Body of pancreas (tissue), 4 donors: Measurements from ENCODE around the gene ADGRE3. TPM values are rescaled to one million over a fixed set of nuclear protein-coding genes. Genes with fewer than 3 reads are reported as not detected.

ENCODE experiments used
- ATAC-seq: fragments of 150-250 bp; one replicate; pipeline ENCODE4 v1.9.1; 2016
- DNase-seq, 4 donors: peaks; one replicate each; pipeline ENCODE4 v3.0.0-alpha.2; 2019
- H3K27ac ChIP-seq, 4 donors: fragments of 200-600 bp; sonication (generic); 1 replicate in 3 of 4; 2 replicates in 1 of 4; pipeline versions ENCODE4 v1.5.1 to v1.6.1; 2016 to 2019; ENCODE audit warnings: mild to moderate bottlenecking in 1 of 4, mixed read lengths in 1 of 4, moderate library complexity in 1 of 4
- H3K27me3 ChIP-seq, 2 donors: fragments of 200-600 bp; sonication (generic); one replicate each; pipeline ENCODE4 v1.6.0; 2016; ENCODE audit warnings: mild to moderate bottlenecking in 1 of 2
- H3K36me3 ChIP-seq, 2 donors: fragments of 200-600 bp; sonication (generic); replicated peaks in 1 of 2; 2 replicates each; pipeline ENCODE4 v1.5.1; 2016; ENCODE audit warnings: low read depth in 2 of 2; ENCODE audit not compliant: insufficient read depth in 1 of 2
- H3K4me1 ChIP-seq: fragments of 200-600 bp; sonication (generic); one replicate; pipeline ENCODE4 v1.6.0; 2016
- H3K4me3 ChIP-seq, 2 donors: fragments of 200-600 bp; sonication (generic); 1 replicate in 1 of 2; 2 replicates in 1 of 2; pipeline ENCODE4 v1.5.1; 2016 to 2019
- H3K9me3 ChIP-seq, 3 donors: fragments of 200-600 bp; sonication (generic); 1 replicate in 2 of 3; 2 replicates in 1 of 3; pipeline ENCODE4 v1.5.1; 2016
- POLR2A ChIP-seq, 3 donors: fragments of 450-650 bp; IDR thresholded peaks; one replicate each; pipeline ENCODE4 v1.6.1; 2016; ENCODE audit warnings: antibody characterized with exemption in 3 of 3, mild to moderate bottlenecking in 2 of 3
- WGBS, 2 donors: methylation state at CpG; one replicate each; pipeline ENCODE4 v1.1.5; 2017; 5-methylcytosine and 5-hydroxymethylcytosine counted together
- intact Hi-C: fragments of 100-400 bp; cut with DNase I; formaldehyde crosslinking; loops from one replicate; pipeline ENCODE4 v1.15.1; 2023
- total RNA-seq, 2 donors: library from RNA; depleted of rRNA; stranded (reverse); fragments of >200 nt; gene quantifications; one replicate each; pipeline ENCODE4 v1.1.0, GENCODE V29; 2016
- TF ChIP-seq, protein P1 (sequence below), 7 experiments: fragments of 450-650 bp in 4 of 7; fragments of 200-600 bp in 3 of 7; sonication (generic) in 3 of 7; IDR thresholded peaks; one replicate each; pipeline ENCODE4 v1.5.1; 2016 to 2019; ENCODE audit warnings: antibody characterized with exemption in 7 of 7

Gene ADGRE3
- total RNA-seq, 2 donors from 2014 or later = not detected

DNA sequence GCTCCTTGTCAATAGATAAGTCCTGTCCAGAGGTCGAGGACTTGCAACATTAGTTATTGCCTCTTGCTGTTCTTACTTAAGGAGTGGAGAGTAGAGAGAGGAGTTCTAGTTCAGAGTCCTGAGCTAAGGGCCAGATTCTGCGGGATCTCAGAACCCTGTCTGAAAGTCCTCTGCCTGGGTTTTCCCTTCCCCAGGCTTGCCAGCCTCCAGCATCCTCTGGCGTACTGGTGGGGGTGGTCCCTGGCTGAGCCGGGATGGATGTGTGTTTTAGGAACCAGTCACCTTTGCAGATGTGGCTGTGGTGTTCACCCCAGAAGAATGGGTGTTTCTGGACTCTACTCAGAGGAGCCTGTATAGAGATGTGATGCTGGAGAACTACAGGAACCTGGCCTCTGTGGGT lies 41.2 kb upstream of the ADGRE3 start:
- WGBS, 2 donors = 94 to 98% methylated on average over 2 to 4 of the region's 4 CpGs
- Histone ChIP-seq H3K27me3 (no peaks in the 10 kb centered on the region), H3K4me3 (no peak overlapping the region), H3K36me3 (peaks cover 41 to 43% of the 10 kb centered on the region in 2 donors), H3K4me1 (no peaks in the 10 kb centered on the region), H3K27ac (no peak overlapping the region), H3K9me3 (peaks cover 0 to 65% (median 7%) of the 10 kb centered on the region in 3 donors)
- no peak for ATAC-seq
- intact Hi-C loops = no loop called here
- DNase-seq = no peak
- TF ChIP-seq POLR2A (IDR thresholded peaks at IDR 0.05) = no peak
- TF ChIP-seq, protein P1, sequence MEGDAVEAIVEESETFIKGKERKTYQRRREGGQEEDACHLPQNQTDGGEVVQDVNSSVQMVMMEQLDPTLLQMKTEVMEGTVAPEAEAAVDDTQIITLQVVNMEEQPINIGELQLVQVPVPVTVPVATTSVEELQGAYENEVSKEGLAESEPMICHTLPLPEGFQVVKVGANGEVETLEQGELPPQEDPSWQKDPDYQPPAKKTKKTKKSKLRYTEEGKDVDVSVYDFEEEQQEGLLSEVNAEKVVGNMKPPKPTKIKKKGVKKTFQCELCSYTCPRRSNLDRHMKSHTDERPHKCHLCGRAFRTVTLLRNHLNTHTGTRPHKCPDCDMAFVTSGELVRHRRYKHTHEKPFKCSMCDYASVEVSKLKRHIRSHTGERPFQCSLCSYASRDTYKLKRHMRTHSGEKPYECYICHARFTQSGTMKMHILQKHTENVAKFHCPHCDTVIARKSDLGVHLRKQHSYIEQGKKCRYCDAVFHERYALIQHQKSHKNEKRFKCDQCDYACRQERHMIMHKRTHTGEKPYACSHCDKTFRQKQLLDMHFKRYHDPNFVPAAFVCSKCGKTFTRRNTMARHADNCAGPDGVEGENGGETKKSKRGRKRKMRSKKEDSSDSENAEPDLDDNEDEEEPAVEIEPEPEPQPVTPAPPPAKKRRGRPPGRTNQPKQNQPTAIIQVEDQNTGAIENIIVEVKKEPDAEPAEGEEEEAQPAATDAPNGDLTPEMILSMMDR (IDR thresholded peaks at IDR 0.05) = no peak

GRCh38 chr19:14704450-14704849 lies 29.8 kb upstream of the ADGRE3 start:
- Histone ChIP-seq H3K4me3 (no peak overlapping the region), H3K27me3 (no peaks in the 10 kb centered on the region), H3K4me1 (no peaks in the 10 kb centered on the region), H3K27ac (no peak overlapping the region), H3K9me3 (no peaks in the 10 kb centered on the region), H3K36me3 (peaks cover 21 to 45% of the 10 kb centered on the region in 2 donors)
- intact Hi-C loops = no loop called here
- WGBS, 2 donors = 90 to 93% methylated on average over 6 of the region's 6 CpGs
- ATAC-seq (no peak), DNase-seq (no peak)
- TF ChIP-seq POLR2A (IDR thresholded peaks at IDR 0.05) = no peak
- TF ChIP-seq, protein P1 (IDR thresholded peaks at IDR 0.05) = no peak

GRCh38 chr19:14703833-14704232 lies 29.2 kb upstream of the ADGRE3 start:
- H3K4me1 ChIP-seq = no peaks in the 10 kb centered on the region
- intact Hi-C loops = no loop called here
- H3K36me3 ChIP-seq = peaks cover 24 to 44% of the 10 kb centered on the region in 2 donors
- H3K4me3 ChIP-seq = no peak overlapping the region
- no peak for ATAC-seq
- 92 to 93% methylated on average over 6 of the region's 6 CpGs for WGBS, 2 donors
- DNase-seq = no peak
- no peak overlapping the region for H3K27ac ChIP-seq
- no peaks in the 10 kb centered on the region for H3K27me3 ChIP-seq
- no peaks in the 10 kb centered on the region for H3K9me3 ChIP-seq
- TF ChIP-seq, protein P1 (IDR thresholded peaks at IDR 0.05) = no peak
- no peak for TF ChIP-seq POLR2A (IDR thresholded peaks at IDR 0.05)

- intact Hi-C loops = no loop called here
These were observed 26.2 kb upstream of the ADGRE3 start for GRCh38 chr19:14700711-14701375.

More at GRCh38 chr19:14700711-14701375, 26.2 kb upstream of the ADGRE3 start:
- no peaks in the 10 kb centered on the region for H3K9me3 ChIP-seq
- H3K4me1 ChIP-seq = no peaks in the 10 kb centered on the region
- no peak for DNase-seq
- TF ChIP-seq, protein P1 (IDR thresholded peaks at IDR 0.05) = no peak
- TF ChIP-seq POLR2A (IDR thresholded peaks at IDR 0.05) = no peak
- 91 to 92% methylated on average over 6 to 9 of the region's 9 CpGs for WGBS, 2 donors
- no peak overlapping the region for H3K4me3 ChIP-seq
- no peaks in the 10 kb centered on the region for H3K27me3 ChIP-seq
- no peak for ATAC-seq
- H3K36me3 ChIP-seq = peaks cover 9 to 31% of the 10 kb centered on the region in 2 donors
- no peak overlapping the region for H3K27ac ChIP-seq
